Endothelial cell of umbilical vein (primary cell): Measurements from ENCODE around the gene DLEC1. TPM values are rescaled to one million over a fixed set of nuclear protein-coding genes. Genes with fewer than 3 reads are reported as not detected.

ENCODE experiments used
- BruUV-seq: library from RNA; stranded (reverse); fragments of 400-500 nt; replicated peaks from 2 replicates; lab custom pipeline; 2021; lab: Mats Ljungman, UMichigan
- CTCF ChIA-PET: fragments of 300-600, 350-600 bp; sonication (Branson Sonifier 250); formaldehyde crosslinking; loops from one replicate; lab custom pipeline; 2021; ENCODE audit warnings: antibody characterized with exemption, inconsistent platforms; lab: Charles Lee
- POLR2A ChIA-PET: fragments of 300-600, 350-600 bp; sonication (Branson Sonifier 250); formaldehyde crosslinking; loops from one replicate; lab custom pipeline; 2021; ENCODE audit warnings: antibody characterized with exemption, inconsistent platforms; lab: Charles Lee
- DNase-seq: peaks from one replicate; pipeline ENCODE4 v3.0.0-alpha.2; 2011; ENCODE audit warnings: low read depth, low spot score
- FAIRE-seq: peaks from 2 replicates; lab custom pipeline; 2011; peaks lifted over from hg19 to GRCh38; lab: Jason Lieb, UNC
- H2AFZ ChIP-seq: 2 replicates; pipeline ENCODE4 v1.6.0; 2012; ENCODE audit warnings: low read depth, low read length, control low read depth, inconsistent platforms
- H3K27ac ChIP-seq: 2 replicates; pipeline ENCODE4 v1.5.1; 2011; ENCODE audit warnings: low read depth, mild to moderate bottlenecking, control low read depth, low read length, moderate library complexity; ENCODE audit not compliant: insufficient read depth
- H3K27me3 ChIP-seq, 2 experiments: 2 replicates each; pipeline versions ENCODE4 v1.6.0 to v1.6.1; 2011; ENCODE audit warnings: low read length in 2 of 2, mixed read lengths in 1 of 2; ENCODE audit not compliant: control insufficient read depth in 2 of 2, insufficient read depth in 2 of 2
- H3K36me3 ChIP-seq, 2 experiments: 2 replicates in 1 of 2; 3 replicates in 1 of 2; pipeline ENCODE4 v1.5.1; 2011; ENCODE audit warnings: low read length in 2 of 2, mild to moderate bottlenecking in 1 of 2, moderate library complexity in 1 of 2; ENCODE audit not compliant: control insufficient read depth in 2 of 2, insufficient read depth in 2 of 2; ENCODE audit errors: extremely low read depth in 1 of 2
- H3K4me1 ChIP-seq: 3 replicates; pipeline ENCODE4 v1.5.1; 2011; ENCODE audit warnings: mild to moderate bottlenecking, low read length; ENCODE audit not compliant: control insufficient read depth, insufficient read depth; ENCODE audit errors: extremely low read depth
- H3K4me2 ChIP-seq: 2 replicates; pipeline ENCODE4 v1.6.1; 2011; ENCODE audit warnings: low read length, control low read depth, mixed read lengths; ENCODE audit not compliant: insufficient read depth
- H3K4me3 ChIP-seq, 3 experiments: fragments of 200-600 bp in 1 of 3; sonication (generic), shearing (Covaris generic) in 1 of 3; replicated peaks in 1 of 3; 2 replicates each; pipeline ENCODE4 v1.5.1; 2011 to 2016; ENCODE audit warnings: control low read depth in 3 of 3, low read length in 3 of 3, mild to moderate bottlenecking in 2 of 3, inconsistent platforms in 1 of 3, low read depth in 1 of 3, moderate library complexity in 1 of 3; ENCODE audit not compliant: insufficient read depth in 1 of 3
- H3K79me2 ChIP-seq: 2 replicates; pipeline ENCODE4 v1.6.0; 2012; ENCODE audit warnings: low read length, inconsistent platforms; ENCODE audit not compliant: control insufficient read depth, insufficient read depth
- H3K9ac ChIP-seq: replicated peaks from 2 replicates; pipeline ENCODE3; 2011; ENCODE audit warnings: low read length, control low read depth; ENCODE audit not compliant: insufficient read depth; ENCODE audit errors: extremely low read depth
- H3K9me1 ChIP-seq: replicated peaks from 3 replicates; pipeline ENCODE4 v1.6.0; 2011; ENCODE audit warnings: mild to moderate bottlenecking, low read length; ENCODE audit not compliant: control insufficient read depth, insufficient read depth; ENCODE audit errors: extremely low read depth
- H3K9me3 ChIP-seq: replicated peaks from 2 replicates; pipeline ENCODE4 v1.5.1; 2012; ENCODE audit warnings: low read length, inconsistent platforms; ENCODE audit not compliant: control insufficient read depth, insufficient read depth
- H4K20me1 ChIP-seq: replicated peaks from 2 replicates; pipeline ENCODE3; 2011; ENCODE audit warnings: mild to moderate bottlenecking, low read length; ENCODE audit not compliant: control insufficient read depth, insufficient read depth; ENCODE audit errors: extremely low read depth
- CTCF ChIP-seq, 2 donors: IDR thresholded peaks; 1 replicate in 1 of 2; 2 replicates in 1 of 2; pipeline ENCODE4 v1.5.1; 2011; ENCODE audit warnings: low read length in 2 of 2, mild to moderate bottlenecking in 2 of 2, moderate library complexity in 2 of 2, control low read depth in 1 of 2, inconsistent platforms in 1 of 2, low read depth in 1 of 2; ENCODE audit not compliant: insufficient read depth in 1 of 2; ENCODE audit errors: extremely low read depth in 1 of 2
- EZH2 ChIP-seq: IDR thresholded peaks from 2 replicates; pipeline ENCODE4 v1.6.1; 2012; ENCODE audit warnings: borderline replicate concordance, low read depth, mild to moderate bottlenecking, moderate library complexity, low read length, inconsistent platforms; ENCODE audit not compliant: severe bottlenecking
- FOS ChIP-seq: IDR thresholded peaks from 2 replicates; pipeline ENCODE4 v1.6.1; 2011; ENCODE audit warnings: mild to moderate bottlenecking, low read length, moderate library complexity, borderline replicate concordance; ENCODE audit not compliant: insufficient read depth
- GATA2 ChIP-seq: IDR thresholded peaks from 2 replicates; pipeline ENCODE4 v1.7.0; 2011; ENCODE audit warnings: low read depth, mild to moderate bottlenecking, moderate library complexity, mixed read lengths, low read length; ENCODE audit not compliant: insufficient read length, insufficient read depth
- JUN ChIP-seq: IDR thresholded peaks from 2 replicates; pipeline ENCODE4 v1.6.1; 2011; ENCODE audit warnings: borderline replicate concordance, low read depth; ENCODE audit not compliant: insufficient read length, insufficient read depth
- MAX ChIP-seq: IDR thresholded peaks from 2 replicates; pipeline ENCODE4 v1.6.1; 2011; ENCODE audit not compliant: insufficient read depth, insufficient read length
- MYC ChIP-seq: IDR thresholded peaks from one replicate; pipeline ENCODE4 v1.6.1; 2011; ENCODE audit warnings: mild to moderate bottlenecking, low read depth, low read length
- POLR2A ChIP-seq: IDR thresholded peaks from 2 replicates; pipeline ENCODE4 v1.6.1; 2012; ENCODE audit warnings: low read depth, mild to moderate bottlenecking, control low read depth, low read length
- POLR2AphosphoS5 ChIP-seq: IDR thresholded peaks from 2 replicates; pipeline ENCODE4 v1.6.1; 2012; ENCODE audit warnings: low read depth, mild to moderate bottlenecking, control low read depth, low read length, moderate library complexity; ENCODE audit not compliant: insufficient read depth
- dilution Hi-C: fragments of 300-500 bp; cut with MboI; formaldehyde crosslinking; loops from one replicate; pipeline ENCODE4 v1.15.0; 2019; ENCODE audit warnings: low sequenced_read_pairs; ENCODE audit not compliant: extremely low pct_ligation_motif_present
- intact Hi-C: fragments of 100-400 bp; cut with micrococcal nuclease; formaldehyde crosslinking; loops from one replicate; pipeline ENCODE4 v1.10.0; 2022
- polyA plus RNA-seq, 4 experiments: library from polyadenylated mRNA; depleted of rRNA in 3 of 4; stranded (reverse) in 3 of 4; unstranded in 1 of 4; fragments of >200 nt; gene quantifications; 2 replicates each; pipeline versions ENCODE4 v1.2.1 to v1.2.3, GENCODE V29; 2011 to 2012; ENCODE audit warnings: missing spikeins in 1 of 4
- total RNA-seq: library from RNA; stranded (reverse); gene quantifications from 2 replicates; pipeline ENCODE4 v1.2.3, GENCODE V29; 2021

The DLEC1 gene
- total and polyA plus RNA-seq, 2 donors (not counting 3 experiments of a cell fraction or from before 2014, with no cell fraction given): not detected

GRCh38 chr3:38009807-38010591 is 29.0 kb upstream of the DLEC1 start:
- DNase-seq (no peak), FAIRE-seq (no peak)
- H3K9ac ChIP-seq: no peak overlapping the region
- no peak overlapping the region for H3K4me2 ChIP-seq
- ChIA-PET CTCF (interaction anchor here (2.3 kb wide), 1 partner anchor 13 kb away, joined by 7 read pairs; no protein-coding TSS in a partner anchor), POLR2A (no interaction called here)
- H3K36me3 ChIP-seq: peaks cover 0 to 9% of the 10 kb centered on the region in 2 experiments
- H3K79me2 ChIP-seq: no peaks in the 10 kb centered on the region
- H4K20me1 ChIP-seq: no peaks in the 10 kb centered on the region
- H3K4me3 ChIP-seq: no peak overlapping the region
- H2AFZ ChIP-seq: no peak overlapping the region
- TF ChIP-seq FOS: no peak
- no peak for TF ChIP-seq MYC
- no peak for TF ChIP-seq EZH2
- TF ChIP-seq POLR2A: no peak
- TF ChIP-seq POLR2AphosphoS5: no peak
- TF ChIP-seq GATA2: no peak
- no peak for TF ChIP-seq CTCF (IDR thresholded peaks at IDR 0.05; ENCODE audit: extremely low read depth in 1 of 2, insufficient read depth in 1 of 2, low read depth in 1 of 2, low read length in 2 of 2)
- TF ChIP-seq MAX: no peak
- TF ChIP-seq JUN: no peak
- dilution Hi-C loops (no loop called here), intact Hi-C loops (no loop called here)
- H3K9me1 ChIP-seq: no peaks in the 10 kb centered on the region
- no TSS peak for BruUV-seq
- no peaks in the 10 kb centered on the region for H3K27me3 ChIP-seq
- H3K27ac ChIP-seq: no peak overlapping the region
- H3K4me1 ChIP-seq: no peaks in the 10 kb centered on the region
- H3K9me3 ChIP-seq: no peaks in the 10 kb centered on the region
